GM23248 (cell line): ENCODE measurements around the gene DUSP22.

Experiments
- EZH2 ChIP-seq: fragments of 200-600 bp; sonication (generic); IDR thresholded peaks from 2 replicates; pipeline ENCODE4 v1.6.1; 2018; ENCODE audit warnings: antibody characterized with exemption, mild to moderate bottlenecking; ENCODE audit not compliant: insufficient read depth, poor library complexity, severe bottlenecking
- EZH2phosphoT487 ChIP-seq: fragments of 200-600 bp; sonication (generic); IDR thresholded peaks from 2 replicates; pipeline ENCODE4 v1.6.1; 2018; ENCODE audit warnings: antibody characterized with exemption, moderate library complexity, mild to moderate bottlenecking, low read depth; ENCODE audit not compliant: insufficient read depth

GRCh38 chr6:397056-397455 lies 104.8 kb downstream of the DUSP22 start:
- TF ChIP-seq EZH2phosphoT487: no peak
- no peak for TF ChIP-seq EZH2
